H1 (cell line): ENCODE data around the gene CADM1. TPM values are rescaled to one million over a fixed set of nuclear protein-coding genes. Genes with fewer than 3 reads are reported as not detected.

ENCODE experiments used
- TAF7 ChIP-seq: optimal IDR thresholded peaks from 2 replicates; pipeline ENCODE3; 2011; ENCODE audit warnings: low read depth, mild to moderate bottlenecking, inconsistent platforms, low read length, moderate library complexity, borderline replicate concordance
- polyA plus RNA-seq, 7 experiments: library from polyadenylated mRNA; depleted of rRNA in 3 of 7; stranded (reverse) in 5 of 7; unstranded in 2 of 7; fragments of >200 nt in 5 of 7; fragments of 200-250 nt in 2 of 7; gene quantifications; 1 replicate in 5 of 7; 2 replicates in 1 of 7; 4 replicates in 1 of 7; pipeline versions ENCODE4 v1.2.1 to v1.2.3, GENCODE V29; 2011 to 2013; ENCODE audit warnings: missing spikeins in 2 of 7, mixed read lengths in 2 of 7
- total RNA-seq: library from RNA; stranded (reverse); fragmentation: NEBNext Ultra II Directional; extraction: Animal tissue kit (Norgen Biotek cat#: 25700); gene quantifications from 2 replicates; pipeline ENCODE4 v1.2.1, GENCODE V29; 2021
- TF ChIP-seq, protein P1 (sequence below): IDR thresholded peaks from 2 replicates; pipeline ENCODE4 v1.6.1; 2012; ENCODE audit warnings: low read length, inconsistent platforms

The CADM1 gene
- total and polyA plus RNA-seq, 2 of the 8 experiments (the other 6 are each of a cell fraction or from before 2014, with no cell fraction given): 8.3 to 25.3 TPM

DNA sequence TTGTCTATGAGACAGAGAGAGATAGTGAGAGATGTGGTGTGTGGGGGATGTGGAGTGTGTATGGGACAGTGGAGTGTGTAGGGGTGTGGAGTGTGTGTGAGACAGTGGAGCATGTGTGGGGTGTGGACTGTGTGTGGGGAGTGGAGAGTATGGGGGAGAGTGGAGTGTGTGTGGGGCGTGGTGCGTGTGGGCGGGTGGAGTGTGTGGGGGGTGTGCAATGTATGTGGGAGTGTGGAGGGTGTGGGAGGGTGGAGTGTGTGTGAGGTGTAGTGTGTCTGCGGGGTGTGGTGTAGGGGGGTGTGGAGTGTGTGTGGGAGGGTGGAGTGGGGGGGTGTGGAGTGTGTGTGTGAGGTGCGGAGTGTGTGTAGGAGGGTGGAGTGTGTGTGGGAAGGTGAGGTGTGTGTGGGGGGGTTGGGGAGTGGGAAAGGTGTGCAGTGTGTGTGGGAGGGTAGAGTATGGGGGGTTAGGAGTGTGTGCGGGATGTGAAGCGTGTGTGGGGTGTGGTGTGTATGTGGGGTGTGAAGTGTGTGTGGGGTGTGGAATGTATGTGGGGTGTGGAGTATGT, 356.9 kb downstream of the CADM1 start (continued):
- TF ChIP-seq, protein P1, sequence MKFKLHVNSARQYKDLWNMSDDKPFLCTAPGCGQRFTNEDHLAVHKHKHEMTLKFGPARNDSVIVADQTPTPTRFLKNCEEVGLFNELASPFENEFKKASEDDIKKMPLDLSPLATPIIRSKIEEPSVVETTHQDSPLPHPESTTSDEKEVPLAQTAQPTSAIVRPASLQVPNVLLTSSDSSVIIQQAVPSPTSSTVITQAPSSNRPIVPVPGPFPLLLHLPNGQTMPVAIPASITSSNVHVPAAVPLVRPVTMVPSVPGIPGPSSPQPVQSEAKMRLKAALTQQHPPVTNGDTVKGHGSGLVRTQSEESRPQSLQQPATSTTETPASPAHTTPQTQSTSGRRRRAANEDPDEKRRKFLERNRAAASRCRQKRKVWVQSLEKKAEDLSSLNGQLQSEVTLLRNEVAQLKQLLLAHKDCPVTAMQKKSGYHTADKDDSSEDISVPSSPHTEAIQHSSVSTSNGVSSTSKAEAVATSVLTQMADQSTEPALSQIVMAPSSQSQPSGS: no peak
- no peak for TF ChIP-seq TAF7
- TF ChIP-seq, all 59 proteins: peak for 0
